Epithelial cell of proximal tubule (primary cell): ENCODE measurements around the gene ZNF81. TPM values are rescaled to one million over a fixed set of nuclear protein-coding genes. Genes with fewer than 3 reads are reported as not detected.
"Not testable (repeated sequence)": the region's sequence is repeated elsewhere in the genome, so short reads cannot be mapped to it uniquely, and the experiment has no call there.

Source experiments
- DNase-seq: peaks from one replicate; pipeline ENCODE4 v3.0.0-alpha.2; 2011; ENCODE audit warnings: low read depth
- H3K4me3 ChIP-seq: 2 replicates; pipeline ENCODE4 v1.5.1; 2011; ENCODE audit warnings: low read depth, mild to moderate bottlenecking, low read length
- total RNA-seq: library from RNA; depleted of rRNA; stranded (reverse); fragments of >200 nt; gene quantifications from 2 replicates; pipeline ENCODE4 v1.2.3, GENCODE V29; 2015
- TF ChIP-seq, protein P1 (sequence below): conservative IDR thresholded peaks from 2 replicates; pipeline ENCODE4 v1.5.1; 2012; ENCODE audit warnings: low read depth, mild to moderate bottlenecking, low read length

ZNF81 gene
- total RNA-seq, 1 donor from 2014 or later, result 16.9 TPM

DNA sequence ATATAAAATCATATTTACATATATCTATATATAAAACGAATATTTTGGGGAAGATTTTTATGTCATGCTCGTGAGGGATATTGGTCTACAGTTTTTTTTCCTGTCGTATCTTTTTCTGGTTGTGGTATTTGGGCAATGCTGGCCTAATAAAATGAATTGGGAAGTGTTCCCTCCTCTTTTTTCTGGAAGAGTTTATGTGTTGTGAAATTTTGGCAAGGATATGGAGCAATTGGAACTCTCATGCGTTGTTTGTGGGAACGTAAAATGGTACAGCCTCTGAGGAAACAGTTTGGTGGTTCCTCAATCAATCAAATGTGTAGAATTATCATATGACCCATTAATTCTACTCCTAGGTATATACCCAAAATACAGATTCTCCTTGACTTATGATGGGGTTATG is 97.2 kb downstream of the ZNF81 start:
- H3K4me3 ChIP-seq, result no peak overlapping the region
- TF ChIP-seq, protein P1, sequence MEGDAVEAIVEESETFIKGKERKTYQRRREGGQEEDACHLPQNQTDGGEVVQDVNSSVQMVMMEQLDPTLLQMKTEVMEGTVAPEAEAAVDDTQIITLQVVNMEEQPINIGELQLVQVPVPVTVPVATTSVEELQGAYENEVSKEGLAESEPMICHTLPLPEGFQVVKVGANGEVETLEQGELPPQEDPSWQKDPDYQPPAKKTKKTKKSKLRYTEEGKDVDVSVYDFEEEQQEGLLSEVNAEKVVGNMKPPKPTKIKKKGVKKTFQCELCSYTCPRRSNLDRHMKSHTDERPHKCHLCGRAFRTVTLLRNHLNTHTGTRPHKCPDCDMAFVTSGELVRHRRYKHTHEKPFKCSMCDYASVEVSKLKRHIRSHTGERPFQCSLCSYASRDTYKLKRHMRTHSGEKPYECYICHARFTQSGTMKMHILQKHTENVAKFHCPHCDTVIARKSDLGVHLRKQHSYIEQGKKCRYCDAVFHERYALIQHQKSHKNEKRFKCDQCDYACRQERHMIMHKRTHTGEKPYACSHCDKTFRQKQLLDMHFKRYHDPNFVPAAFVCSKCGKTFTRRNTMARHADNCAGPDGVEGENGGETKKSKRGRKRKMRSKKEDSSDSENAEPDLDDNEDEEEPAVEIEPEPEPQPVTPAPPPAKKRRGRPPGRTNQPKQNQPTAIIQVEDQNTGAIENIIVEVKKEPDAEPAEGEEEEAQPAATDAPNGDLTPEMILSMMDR, result no peak
- no peak for DNase-seq

DNA sequence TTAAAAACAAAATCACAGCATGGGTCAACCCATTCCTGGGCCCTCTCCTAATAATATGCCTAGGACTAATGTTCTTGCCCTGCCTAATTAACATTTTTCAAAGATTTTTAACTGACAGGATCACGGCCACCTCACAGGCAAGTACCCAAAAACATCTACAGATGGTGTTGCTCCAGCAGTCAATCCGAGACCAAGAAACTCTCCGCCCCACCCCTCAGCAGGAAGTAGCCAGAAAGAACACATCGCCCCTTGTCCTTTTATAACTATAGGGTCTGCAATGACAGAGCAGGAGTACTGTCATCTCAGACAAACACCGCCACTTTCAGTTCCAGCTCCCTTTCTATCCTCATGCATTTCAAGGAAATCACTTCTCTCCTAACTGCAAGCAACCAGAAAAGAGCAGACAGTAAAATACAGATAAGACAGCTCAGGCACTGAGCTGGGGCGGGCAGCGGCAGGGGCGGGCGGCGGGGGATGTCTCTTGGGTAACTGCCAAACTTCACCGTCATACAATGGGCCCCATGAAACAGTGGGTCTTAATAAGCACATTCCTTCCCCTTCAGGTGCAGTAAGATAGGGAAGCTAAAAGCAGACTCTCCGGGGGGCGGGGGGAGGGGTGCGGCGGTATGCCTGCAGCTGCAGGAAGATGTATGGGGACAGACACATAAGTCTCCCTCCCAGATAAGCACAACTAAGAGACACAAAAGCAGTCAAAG is 99.7 kb downstream of the ZNF81 start:
- no peak overlapping the region for H3K4me3 ChIP-seq
- no peak for DNase-seq
- TF ChIP-seq, protein P1, result no peak

GRCh38 chrX:47936940-47937317 is 100.2 kb downstream of the ZNF81 start:
- no peak for DNase-seq
- no peak overlapping the region for H3K4me3 ChIP-seq
- TF ChIP-seq, protein P1, result no peak

GRCh38 chrX:47940448-47940847 is 103.7 kb downstream of the ZNF81 start:
- no peak overlapping the region for H3K4me3 ChIP-seq
- DNase-seq, result no peak
- TF ChIP-seq, protein P1, result no peak

- TF ChIP-seq, protein P1, result no peak
- H3K4me3 ChIP-seq, result no peak overlapping the region
- DNase-seq, result no peak
These were observed 104.7 kb downstream of the ZNF81 start for GRCh38 chrX:47941423-47941822.

DNA sequence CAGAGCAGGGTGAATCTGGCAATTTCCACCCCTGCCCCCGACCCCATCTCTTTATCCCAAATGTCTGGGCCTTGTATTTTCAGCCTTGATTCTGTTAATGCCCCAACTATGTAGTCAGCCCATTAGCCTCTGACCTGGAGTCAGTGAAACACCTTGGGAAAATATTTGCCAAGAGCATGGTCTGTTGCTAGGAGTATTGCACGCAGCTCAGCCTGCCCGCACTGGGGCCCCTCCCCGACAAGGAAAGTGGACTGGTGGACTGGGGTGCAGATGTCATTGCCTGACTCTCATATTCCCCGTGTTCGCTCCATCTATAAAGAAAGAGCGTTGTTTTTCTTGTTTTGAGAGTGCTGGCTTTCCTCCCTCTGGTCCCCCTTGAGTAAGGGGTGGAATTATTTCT is 118.6 kb downstream of the ZNF81 start:
- DNase-seq, H3K4me3 ChIP-seq: not testable (repeated sequence)

GRCh38 chrX:47956016-47956415 is 119.3 kb downstream of the ZNF81 start:
- no peak for DNase-seq
- H3K4me3 ChIP-seq, result no peak overlapping the region
- TF ChIP-seq, protein P1, result no peak

DNA sequence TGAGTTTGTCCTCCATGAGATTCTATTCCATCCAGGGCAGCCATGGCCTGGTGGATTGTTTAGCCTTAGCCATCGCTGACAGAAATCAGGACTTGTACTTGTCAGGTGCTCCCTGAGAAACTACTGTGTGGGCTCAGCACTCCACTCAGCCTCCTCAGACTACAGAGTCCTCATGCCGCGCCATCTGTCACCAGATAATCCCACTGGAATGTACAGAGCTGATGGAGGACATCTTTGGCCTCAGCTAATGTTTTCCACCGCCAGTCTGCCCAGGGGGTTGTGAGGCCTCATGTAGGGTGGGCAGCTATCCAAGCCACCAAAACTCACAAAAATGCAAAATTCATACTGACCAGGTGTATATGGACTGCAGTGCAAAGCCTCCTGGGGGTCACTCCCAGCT is 121.5 kb downstream of the ZNF81 start:
- not testable (repeated sequence) for DNase-seq, H3K4me3 ChIP-seq
